Measurements from ENCODE around the gene NR2F6.
"Not testable (repeated sequence)": the region's sequence is repeated elsewhere in the genome, so short reads cannot be mapped to it uniquely, and the experiment has no call there.

NR2F6 gene

DNA sequence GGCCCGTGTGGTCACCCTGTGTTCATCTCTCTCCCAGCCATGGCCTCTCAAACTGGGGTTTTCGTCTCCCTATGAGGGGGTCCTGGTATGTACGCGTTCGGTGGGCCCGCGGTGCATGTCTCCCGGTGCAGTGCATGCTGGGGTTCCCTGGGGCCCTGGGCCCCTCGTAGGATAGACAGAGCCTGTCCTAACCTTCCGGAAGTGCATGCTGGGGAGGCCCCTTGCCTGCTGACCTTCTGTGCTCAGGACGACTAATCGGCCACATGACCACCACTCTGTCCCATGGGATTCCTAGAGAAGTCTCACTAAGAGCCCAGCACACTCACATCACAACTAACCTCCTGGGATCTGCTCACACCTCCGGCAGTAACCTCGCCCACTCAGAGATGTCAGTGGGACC is 35.4 kb downstream of the NR2F6 start:
- no peak for DNase-seq (ENCODE audit: low read depth in 2 of 2)

GRCh38 chr19:17209126-17210036 is 36.3 kb downstream of the NR2F6 start:
- DNase-seq (ENCODE audit: low read depth in 2 of 2), result no peak

- no peak for DNase-seq (ENCODE audit: low read depth in 2 of 2)
Measured at GRCh38 chr19:17206736-17207581, 38.8 kb downstream of the NR2F6 start.

DNA sequence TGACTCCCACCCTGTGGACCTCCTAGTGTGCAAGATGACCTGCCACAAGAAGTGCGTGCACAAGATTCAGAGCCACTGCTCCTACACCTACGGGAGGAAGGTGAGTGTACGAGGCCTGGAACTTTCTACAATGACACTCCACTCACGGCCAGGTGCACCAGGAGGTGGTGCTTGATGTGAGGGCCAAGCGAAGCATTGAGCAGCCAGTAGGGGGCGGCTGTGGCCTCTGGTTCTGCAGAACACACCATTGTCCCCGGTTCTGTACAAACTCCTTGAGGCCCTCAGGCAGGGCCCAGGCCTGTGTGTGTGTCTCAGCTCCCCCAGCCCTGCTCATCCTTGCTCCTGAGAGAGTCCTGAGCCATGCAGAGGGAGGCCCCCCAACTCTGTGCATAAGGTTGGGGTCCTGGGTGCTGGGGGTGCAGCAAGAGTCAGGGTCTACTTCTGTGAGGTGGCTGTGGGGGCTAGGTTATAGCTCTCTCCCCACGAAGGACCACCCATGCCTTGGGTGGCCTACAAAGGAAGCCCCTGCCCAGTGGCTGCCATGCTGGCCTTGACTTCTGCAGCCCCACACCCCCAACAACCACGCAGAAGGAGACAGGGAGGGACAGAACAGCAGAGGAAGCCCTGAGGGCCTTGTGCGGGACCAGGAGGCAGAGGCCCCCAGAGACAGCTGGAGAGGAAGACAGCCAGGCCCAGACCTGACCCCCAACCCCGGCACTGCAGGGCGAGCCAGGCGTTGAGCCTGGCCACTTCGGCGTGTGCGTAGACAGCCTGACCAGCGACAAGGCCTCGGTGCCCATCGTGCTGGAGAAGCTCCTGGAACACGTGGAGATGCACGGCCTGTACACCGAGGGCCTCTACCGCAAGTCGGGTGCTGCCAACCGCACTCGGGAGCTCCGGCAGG is 40.2 kb downstream of the NR2F6 start:
- no peak for DNase-seq (ENCODE audit: low read depth in 2 of 2)

GRCh38 chr19:17202713-17203112 is 43.0 kb downstream of the NR2F6 start:
- no peak for DNase-seq (ENCODE audit: low read depth in 2 of 2)

DNA sequence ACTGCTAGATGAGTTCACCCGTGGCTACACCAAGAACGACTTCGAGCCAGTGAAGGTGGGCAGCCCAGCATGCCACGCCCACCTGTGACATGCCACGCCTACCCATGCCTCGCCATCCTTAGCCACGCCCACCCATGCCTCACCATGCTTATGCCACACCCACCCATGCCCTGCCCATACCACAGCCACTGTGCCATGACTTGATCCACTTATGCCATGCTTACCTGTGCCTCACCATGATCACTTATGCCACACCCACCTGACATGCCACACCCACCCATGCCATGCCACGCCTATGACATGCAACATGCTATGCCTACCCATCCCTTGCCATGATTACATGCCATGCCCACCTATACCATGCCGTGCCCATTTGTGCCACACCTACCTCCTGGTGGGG is 43.5 kb downstream of the NR2F6 start:
- no peak for DNase-seq (ENCODE audit: low read depth in 2 of 2)

DNA sequence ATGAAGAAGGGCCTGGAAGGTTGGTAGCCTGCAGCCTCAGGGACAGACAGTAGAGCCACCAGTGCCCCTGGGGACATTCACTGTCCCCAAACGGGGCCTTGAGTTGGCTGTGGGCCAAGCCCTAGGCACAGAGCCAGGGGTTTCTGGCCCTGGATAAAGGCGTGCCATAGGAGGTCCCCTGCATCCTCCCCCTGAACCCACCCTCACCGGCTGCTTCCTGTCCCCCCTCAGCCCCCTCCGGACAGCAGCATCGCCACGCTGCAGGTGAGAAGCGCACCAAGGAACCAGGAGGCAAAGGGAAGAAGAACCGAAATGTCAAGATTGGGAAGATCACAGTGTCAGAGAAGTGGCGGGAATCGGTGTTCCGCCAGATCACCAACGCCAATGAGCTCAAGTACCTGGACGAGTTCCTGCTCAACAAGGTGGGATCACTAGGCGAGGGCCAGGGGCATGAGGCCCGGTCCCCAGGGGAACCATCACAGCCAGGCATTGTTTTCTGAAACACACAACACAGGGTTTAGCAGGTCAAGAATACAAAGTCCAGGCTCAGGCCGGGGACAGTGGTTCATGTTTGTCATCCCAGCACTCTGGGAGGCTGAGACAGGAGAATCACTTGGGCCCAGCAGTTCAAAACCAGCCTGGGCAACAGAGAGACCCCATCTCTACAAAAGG is 45.2 kb downstream of the NR2F6 start:
- no peak for DNase-seq (ENCODE audit: low read depth in 2 of 2)

GRCh38 chr19:17197666-17198065 is 48.1 kb downstream of the NR2F6 start:
- no peak for DNase-seq (ENCODE audit: low read depth in 2 of 2)

DNA sequence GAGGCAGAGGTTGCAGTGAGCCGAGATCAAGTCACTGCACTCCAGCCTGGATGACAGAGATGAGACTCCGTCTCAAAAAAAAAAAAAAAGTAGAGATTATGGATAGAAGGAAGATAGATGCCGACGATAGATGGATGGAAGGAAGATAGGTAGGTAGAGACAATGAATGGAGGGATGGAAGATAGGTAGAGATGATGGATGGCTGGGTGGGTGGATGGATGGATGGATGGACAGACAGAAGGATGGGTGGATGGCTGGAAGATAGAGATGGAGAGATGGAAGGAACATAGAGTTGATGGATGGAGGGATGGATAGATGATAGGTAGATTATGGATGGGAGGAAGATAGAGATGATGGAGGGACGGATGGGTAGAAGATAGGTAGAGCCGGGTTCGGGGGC is 49.1 kb downstream of the NR2F6 start:
- DNase-seq (ENCODE audit: low read depth in 2 of 2), result no peak

- no peak for DNase-seq (ENCODE audit: low read depth in 2 of 2)
Measured at GRCh38 chr19:17195106-17195505, 50.6 kb downstream of the NR2F6 start.

GRCh38 chr19:17194608-17195007 is 51.1 kb downstream of the NR2F6 start:
- DNase-seq (ENCODE audit: low read depth in 2 of 2), result no peak

DNA sequence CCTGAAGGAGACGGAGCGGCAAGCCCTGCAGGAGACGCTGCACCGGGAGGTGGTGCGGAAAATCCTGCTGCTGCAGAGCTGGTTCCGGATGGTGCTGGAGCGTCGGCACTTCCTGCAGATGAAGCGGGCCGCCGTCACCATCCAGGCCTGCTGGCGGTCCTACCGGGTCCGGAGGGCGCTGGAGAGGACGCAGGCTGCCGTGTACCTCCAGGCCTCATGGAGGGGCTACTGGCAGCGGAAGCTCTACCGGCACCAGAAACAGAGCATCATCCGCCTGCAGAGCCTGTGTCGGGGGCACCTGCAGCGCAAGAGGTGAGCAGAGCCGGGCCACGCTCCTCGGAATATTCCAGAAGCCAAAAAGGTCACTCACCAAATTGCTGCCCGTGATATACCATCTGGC is 53.0 kb downstream of the NR2F6 start:
- no peak for DNase-seq (ENCODE audit: low read depth in 2 of 2)

DNA sequence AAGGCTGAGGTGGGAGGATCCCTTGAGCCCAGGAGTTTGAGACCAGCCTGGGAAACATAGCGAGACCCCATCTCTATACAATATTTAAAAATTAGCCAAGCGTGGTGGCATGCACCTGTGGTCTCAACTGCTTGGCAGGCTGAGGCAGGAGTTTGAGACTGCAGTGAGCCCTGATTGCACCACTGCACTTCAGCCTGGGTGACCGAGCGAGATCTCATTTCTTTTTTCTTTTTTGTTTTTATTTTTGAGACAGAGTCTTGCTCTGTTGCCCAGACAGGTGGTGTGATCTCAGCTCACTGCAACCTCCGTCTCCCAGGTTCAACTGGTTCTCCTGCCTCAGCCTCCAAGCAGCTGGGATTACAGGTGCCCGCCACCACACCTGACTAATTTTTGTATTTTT is 54.0 kb downstream of the NR2F6 start:
- not testable (repeated sequence) for DNase-seq (ENCODE audit: low read depth in 2 of 2)

- DNase-seq (ENCODE audit: low read depth in 2 of 2), result no peak
Measured at GRCh38 chr19:17185590-17185989, 60.1 kb downstream of the NR2F6 start.

- DNase-seq (ENCODE audit: low read depth in 2 of 2), result no peak
Measured at GRCh38 chr19:17184371-17184841, 61.3 kb downstream of the NR2F6 start.

DNA sequence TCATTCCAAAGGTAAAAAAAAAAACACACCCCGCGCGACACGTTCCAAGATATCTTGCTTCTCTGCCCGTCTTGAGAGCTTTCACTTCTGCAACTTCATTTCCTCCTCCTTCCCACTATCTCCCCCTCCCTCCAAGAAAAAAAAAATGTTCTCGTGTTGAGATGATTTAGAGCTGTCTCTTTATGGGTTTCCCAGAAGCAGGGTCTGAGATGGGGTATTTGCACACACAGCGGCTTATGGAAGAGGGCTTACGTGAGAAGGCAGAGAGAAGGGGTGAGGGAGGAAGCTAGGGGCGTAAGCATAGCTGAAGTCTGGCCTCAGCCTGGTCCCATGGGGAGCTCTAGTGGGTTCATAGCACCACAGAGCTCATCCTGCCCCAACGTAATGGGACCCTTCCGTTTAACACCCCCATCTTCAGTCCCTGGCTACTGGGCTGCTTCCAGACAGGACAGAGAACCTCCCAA is 61.8 kb downstream of the NR2F6 start:
- no peak for DNase-seq (ENCODE audit: low read depth in 2 of 2)

- DNase-seq (ENCODE audit: low read depth in 2 of 2), result no peak
Measured at GRCh38 chr19:17183271-17183761, 62.4 kb downstream of the NR2F6 start.

Data from stimulated activated CD4-positive, alpha-beta T cell treated with anti-CD3 and anti-CD28 coated beads, Interleukin-1b, Interleukin-23, amount 100 ng/mL, for 1 hour (primary cell).